ENCODE results near the gene KIF2A. TPM values are rescaled to one million over a fixed set of nuclear protein-coding genes. Genes with fewer than 3 reads are reported as not detected.

KIF2A gene
- total and polyA plus RNA-seq, 4 donors, result 3.5 to 64.3 (median 20.3) TPM

DNA sequence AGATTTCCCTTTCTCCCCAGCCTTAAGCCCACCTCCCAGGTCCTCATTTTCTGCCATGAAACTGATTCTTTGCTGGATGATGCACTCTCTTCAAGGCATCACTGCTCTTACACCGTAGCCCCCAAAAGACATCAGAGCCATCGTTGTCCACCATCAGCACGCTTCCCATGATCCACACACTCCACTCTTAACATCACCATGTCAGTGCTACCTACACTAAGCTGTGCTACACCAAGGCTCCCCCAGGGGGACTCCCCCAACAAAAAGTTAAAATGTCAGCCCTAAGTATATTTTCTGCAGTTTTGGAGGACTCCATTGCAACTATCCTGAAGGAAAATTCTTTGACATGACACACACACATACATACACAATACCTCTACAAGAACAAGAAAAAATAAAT is 34.1 kb upstream of the KIF2A start:
- H3K9me3 ChIP-seq (ENCODE audit: control insufficient read depth in 4 of 4, insufficient read depth in 3 of 4, low read length in 3 of 4), result no peaks in the 10 kb centered on the region
- no peak overlapping the region for H3K27ac ChIP-seq (ENCODE audit: low read depth in 1 of 2, low read length in 1 of 2)
- WGBS, 2 donors, result 94 to 99% methylated on average over 3 of the region's 3 CpGs
- H3K9ac ChIP-seq (ENCODE audit: insufficient read depth in 1 of 2, low read length in 2 of 2), result no peak overlapping the region
- H3K4me1 ChIP-seq (ENCODE audit: control insufficient read depth in 5 of 5, insufficient read depth in 5 of 5, low read length in 5 of 5), result peaks cover 0 to 7% (median 0%) of the 10 kb centered on the region in 5 donors
- no peaks in the 10 kb centered on the region for H3K36me3 ChIP-seq (ENCODE audit: control insufficient read depth in 4 of 4, insufficient read depth in 4 of 4, low read length in 4 of 4)
- ATAC-seq (ENCODE audit: insufficient read depth, low FRiP score), result no peak
- H3K4me3 ChIP-seq, result no peak overlapping the region
- DNase-seq, result no peak
- no peaks in the 10 kb centered on the region for H3K27me3 ChIP-seq (ENCODE audit: control insufficient read depth in 3 of 3, insufficient read depth in 3 of 3, low read length in 2 of 3)
- TF ChIP-seq, protein P1, sequence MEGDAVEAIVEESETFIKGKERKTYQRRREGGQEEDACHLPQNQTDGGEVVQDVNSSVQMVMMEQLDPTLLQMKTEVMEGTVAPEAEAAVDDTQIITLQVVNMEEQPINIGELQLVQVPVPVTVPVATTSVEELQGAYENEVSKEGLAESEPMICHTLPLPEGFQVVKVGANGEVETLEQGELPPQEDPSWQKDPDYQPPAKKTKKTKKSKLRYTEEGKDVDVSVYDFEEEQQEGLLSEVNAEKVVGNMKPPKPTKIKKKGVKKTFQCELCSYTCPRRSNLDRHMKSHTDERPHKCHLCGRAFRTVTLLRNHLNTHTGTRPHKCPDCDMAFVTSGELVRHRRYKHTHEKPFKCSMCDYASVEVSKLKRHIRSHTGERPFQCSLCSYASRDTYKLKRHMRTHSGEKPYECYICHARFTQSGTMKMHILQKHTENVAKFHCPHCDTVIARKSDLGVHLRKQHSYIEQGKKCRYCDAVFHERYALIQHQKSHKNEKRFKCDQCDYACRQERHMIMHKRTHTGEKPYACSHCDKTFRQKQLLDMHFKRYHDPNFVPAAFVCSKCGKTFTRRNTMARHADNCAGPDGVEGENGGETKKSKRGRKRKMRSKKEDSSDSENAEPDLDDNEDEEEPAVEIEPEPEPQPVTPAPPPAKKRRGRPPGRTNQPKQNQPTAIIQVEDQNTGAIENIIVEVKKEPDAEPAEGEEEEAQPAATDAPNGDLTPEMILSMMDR (IDR thresholded peaks at IDR 0.05; ENCODE audit: control extremely low read depth, extremely low read depth), result no peak

DNA sequence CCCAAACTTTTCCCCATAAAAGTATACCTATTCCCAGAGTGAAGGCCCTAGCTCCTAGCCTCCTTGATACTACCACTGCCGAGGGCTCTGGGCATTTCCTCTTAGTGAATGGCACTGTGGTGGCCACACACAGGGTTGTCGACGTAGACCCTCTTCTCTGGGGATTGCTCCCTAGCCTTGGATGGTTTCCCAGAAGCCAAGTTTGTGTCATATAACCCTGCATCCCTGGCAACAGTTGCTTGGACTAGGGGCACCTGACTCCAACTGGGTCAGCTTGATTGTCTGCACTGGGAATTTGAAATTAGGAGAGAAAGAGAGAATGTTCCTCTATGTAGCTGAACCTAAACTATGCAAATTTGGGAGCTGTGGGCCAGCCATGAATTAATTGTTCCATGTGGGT is 32.3 kb upstream of the KIF2A start:
- H3K4me1 ChIP-seq (ENCODE audit: control insufficient read depth in 5 of 5, insufficient read depth in 5 of 5, low read length in 5 of 5), result peaks cover 0 to 2% (median 0%) of the 10 kb centered on the region in 5 donors
- no peaks in the 10 kb centered on the region for H3K36me3 ChIP-seq (ENCODE audit: control insufficient read depth in 4 of 4, insufficient read depth in 4 of 4, low read length in 4 of 4)
- DNase-seq (no peak), ATAC-seq (ENCODE audit: insufficient read depth, low FRiP score) (no peak)
- no peaks in the 10 kb centered on the region for H3K9me3 ChIP-seq (ENCODE audit: control insufficient read depth in 4 of 4, insufficient read depth in 3 of 4, low read length in 3 of 4)
- TF ChIP-seq, protein P1 (IDR thresholded peaks at IDR 0.05; ENCODE audit: control extremely low read depth, extremely low read depth), result no peak
- H3K27me3 ChIP-seq (ENCODE audit: control insufficient read depth in 3 of 3, insufficient read depth in 3 of 3, low read length in 2 of 3), result no peaks in the 10 kb centered on the region
- 89 to 91% methylated on average over 3 of the region's 3 CpGs for WGBS, 2 donors
- no peak overlapping the region for H3K27ac ChIP-seq (ENCODE audit: low read depth in 1 of 2, low read length in 1 of 2)
- H3K4me3 ChIP-seq, result no peak overlapping the region
- H3K9ac ChIP-seq (ENCODE audit: insufficient read depth in 1 of 2, low read length in 2 of 2), result no peak overlapping the region

DNA sequence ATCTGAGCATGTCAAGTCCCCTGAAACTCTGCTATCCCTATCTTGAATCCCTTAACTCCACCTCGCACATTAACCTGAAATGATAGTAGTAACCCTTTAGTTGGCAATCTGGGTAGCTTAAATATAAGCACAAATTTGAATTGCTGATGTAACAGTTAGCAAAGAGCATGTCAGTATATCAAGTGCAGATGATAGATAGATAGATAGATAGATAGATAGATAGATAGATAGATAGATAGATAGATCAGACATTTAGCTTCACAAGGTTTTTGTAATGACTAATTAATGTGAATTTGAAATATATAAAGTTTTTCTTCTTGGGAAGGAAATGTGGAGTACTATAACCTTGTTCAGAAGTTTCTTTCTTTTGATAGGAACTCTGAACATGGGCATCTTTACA is 30.4 kb upstream of the KIF2A start:
- no peaks in the 10 kb centered on the region for H3K27me3 ChIP-seq (ENCODE audit: control insufficient read depth in 3 of 3, insufficient read depth in 3 of 3, low read length in 2 of 3)
- no peak overlapping the region for H3K4me3 ChIP-seq
- H3K9me3 ChIP-seq (ENCODE audit: control insufficient read depth in 4 of 4, insufficient read depth in 3 of 4, low read length in 3 of 4), result no peaks in the 10 kb centered on the region
- TF ChIP-seq, protein P1 (IDR thresholded peaks at IDR 0.05; ENCODE audit: control extremely low read depth, extremely low read depth), result no peak
- WGBS, 2 donors, result 88 to 94% methylated on average over 1 of the region's 1 CpG
- ATAC-seq (ENCODE audit: insufficient read depth, low FRiP score) (no peak), DNase-seq (no peak)
- H3K36me3 ChIP-seq (ENCODE audit: control insufficient read depth in 4 of 4, insufficient read depth in 4 of 4, low read length in 4 of 4), result no peaks in the 10 kb centered on the region
- no peak overlapping the region for H3K9ac ChIP-seq (ENCODE audit: insufficient read depth in 1 of 2, low read length in 2 of 2)
- no peaks in the 10 kb centered on the region for H3K4me1 ChIP-seq (ENCODE audit: control insufficient read depth in 5 of 5, insufficient read depth in 5 of 5, low read length in 5 of 5)
- no peak overlapping the region for H3K27ac ChIP-seq (ENCODE audit: low read depth in 1 of 2, low read length in 1 of 2)

DNA sequence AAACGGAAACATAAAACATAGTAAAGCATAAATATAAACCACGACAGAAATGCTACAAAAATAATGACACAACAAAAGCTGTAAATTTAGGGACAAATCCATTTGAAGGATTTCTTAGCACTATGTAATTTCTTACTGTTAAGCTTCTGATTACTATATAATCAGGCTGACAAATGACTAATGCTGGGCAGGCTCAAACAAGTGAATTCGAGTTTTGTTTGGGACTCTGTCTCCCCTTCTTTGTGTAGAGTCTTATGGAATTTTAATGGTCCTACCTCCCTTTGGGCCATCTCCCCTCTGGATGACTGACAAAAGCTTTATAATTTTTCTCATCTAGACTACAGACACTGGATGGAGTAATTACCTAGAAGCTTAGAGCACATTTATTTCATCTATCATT is 24.6 kb upstream of the KIF2A start:
- ATAC-seq (ENCODE audit: insufficient read depth, low FRiP score), result no peak
- Histone ChIP-seq H3K9me3 (ENCODE audit: control insufficient read depth in 4 of 4, insufficient read depth in 3 of 4, low read length in 3 of 4) (no peaks in the 10 kb centered on the region), H3K36me3 (ENCODE audit: control insufficient read depth in 4 of 4, insufficient read depth in 4 of 4, low read length in 4 of 4) (no peaks in the 10 kb centered on the region), H3K4me1 (ENCODE audit: control insufficient read depth in 5 of 5, insufficient read depth in 5 of 5, low read length in 5 of 5) (no peaks in the 10 kb centered on the region), H3K4me3 (no peak overlapping the region), H3K27ac (ENCODE audit: low read depth in 1 of 2, low read length in 1 of 2) (no peak overlapping the region), H3K9ac (ENCODE audit: insufficient read depth in 1 of 2, low read length in 2 of 2) (no peak overlapping the region), H3K27me3 (ENCODE audit: control insufficient read depth in 3 of 3, insufficient read depth in 3 of 3, low read length in 2 of 3) (peaks cover 0 to 2% (median 0%) of the 10 kb centered on the region in 3 donors)
- no peak for DNase-seq
- 76 to 77% methylated on average over 3 of the region's 3 CpGs for WGBS, 2 donors
- TF ChIP-seq, protein P1 (IDR thresholded peaks at IDR 0.05; ENCODE audit: control extremely low read depth, extremely low read depth), result no peak
